SK-N-SH (cell line): Measurements from ENCODE around the gene SENP5. TPM values are rescaled to one million over a fixed set of nuclear protein-coding genes. Genes with fewer than 3 reads are reported as not detected.

ENCODE experiments used
- CTCF ChIA-PET: fragments of 300-600, 350-600 bp; formaldehyde crosslinking; extraction: SDS; loops from one replicate; lab custom pipeline; 2021; lab: Yijun Ruan, JAX
- POLR2A ChIA-PET: fragments of 350-600 bp; sonication (Branson Sonifier 250); formaldehyde crosslinking; extraction: SDS; loops from one replicate; lab custom pipeline; 2020; ENCODE audit warnings: antibody characterized with exemption, inconsistent platforms; lab: Yijun Ruan, JAX
- DNase-seq: peaks from one replicate; pipeline ENCODE4 v3.0.0; 2012
- H2AFZ ChIP-seq: fragments of 200-600 bp; sonication (generic); 2 replicates; pipeline ENCODE4 v1.8.1; 2016; ENCODE audit warnings: antibody characterized with exemption, mild to moderate bottlenecking, low read depth
- H3F3A ChIP-seq: fragments of 200-600 bp; sonication (generic); replicated peaks from 2 replicates; pipeline ENCODE3; 2016; ENCODE audit warnings: antibody characterized with exemption, mild to moderate bottlenecking; ENCODE audit not compliant: insufficient read depth
- H3K27ac ChIP-seq, 2 experiments: fragments of 200-500 bp in 1 of 2; fragments of 200-600 bp in 1 of 2; sonication (Bioruptor generic) in 1 of 2; sonication (generic), shearing (Covaris generic) in 1 of 2; 2 replicates each; pipeline versions ENCODE4 v1.5.1 to v1.6.1; 2014 to 2016; ENCODE audit warnings: low read depth in 2 of 2, inconsistent platforms in 1 of 2, low read length in 1 of 2, mild to moderate bottlenecking in 1 of 2, mixed read lengths in 1 of 2
- H3K27me3 ChIP-seq: fragments of 200-600 bp; sonication (generic), shearing (Covaris generic); 2 replicates; pipeline ENCODE4 v1.6.1; 2016; ENCODE audit warnings: mixed run types; ENCODE audit not compliant: insufficient read depth
- H3K36me3 ChIP-seq, 2 experiments: fragments of 200-500 bp in 1 of 2; fragments of 200-600 bp in 1 of 2; sonication (Bioruptor generic) in 1 of 2; sonication (generic) in 1 of 2; replicated peaks in 1 of 2; 2 replicates each; pipeline versions ENCODE3 to v1.5.1; 2014 to 2016; ENCODE audit warnings: low read length in 1 of 2, mild to moderate bottlenecking in 1 of 2; ENCODE audit not compliant: insufficient read depth in 2 of 2, control insufficient read depth in 1 of 2
- H3K4me1 ChIP-seq, 2 experiments: fragments of 200-500 bp in 1 of 2; fragments of 200-600 bp in 1 of 2; sonication (Bioruptor generic) in 1 of 2; sonication (generic), shearing (Covaris generic) in 1 of 2; 2 replicates each; pipeline versions ENCODE4 v1.5.1 to v1.6.1; 2014 to 2016; ENCODE audit warnings: low read depth in 1 of 2, low read length in 1 of 2, mixed run types in 1 of 2; ENCODE audit not compliant: insufficient read depth in 2 of 2, control insufficient read depth in 1 of 2
- H3K4me2 ChIP-seq: fragments of 200-600 bp; sonication (generic), shearing (Covaris generic); 2 replicates; pipeline ENCODE4 v1.6.1; 2017; ENCODE audit warnings: mixed run types
- H3K4me3 ChIP-seq, 2 experiments: fragments of 200-500 bp in 1 of 2; fragments of 200-600 bp in 1 of 2; sonication (Bioruptor generic) in 1 of 2; sonication (generic), shearing (Covaris generic) in 1 of 2; 2 replicates each; pipeline versions ENCODE4 v1.5.1 to v1.8.1; 2014 to 2016; ENCODE audit warnings: low read depth in 2 of 2, inconsistent platforms in 1 of 2, low read length in 1 of 2, mild to moderate bottlenecking in 1 of 2, mixed read lengths in 1 of 2, moderate library complexity in 1 of 2
- H3K79me2 ChIP-seq: fragments of 200-600 bp; sonication (generic); 2 replicates; pipeline ENCODE4 v1.8.1; 2017; ENCODE audit warnings: mild to moderate bottlenecking; ENCODE audit not compliant: insufficient read depth
- H3K9ac ChIP-seq: fragments of 200-600 bp; sonication (generic); 2 replicates; pipeline ENCODE4 v1.6.1; 2017; ENCODE audit warnings: mixed run types
- H3K9me2 ChIP-seq: fragments of 200-600 bp; sonication (generic); 2 replicates; pipeline ENCODE4 v1.6.1; 2017; ENCODE audit warnings: mixed run types
- H3K9me3 ChIP-seq: fragments of 200-600 bp; sonication (generic); 2 replicates; pipeline ENCODE4 v1.6.1; 2017; ENCODE audit warnings: mixed run types, mild to moderate bottlenecking, moderate library complexity
- H4K20me1 ChIP-seq: fragments of 200-600 bp; sonication (generic); 2 replicates; pipeline ENCODE4 v1.6.1; 2017; ENCODE audit warnings: mild to moderate bottlenecking, mixed run types; ENCODE audit not compliant: insufficient read depth
- CHD2 ChIP-seq: fragments of 150-350 bp; IDR thresholded peaks from 2 replicates; pipeline ENCODE4 v1.6.1; 2018; ENCODE audit warnings: low read length; ENCODE audit not compliant: partially characterized antibody
- EZH2phosphoT487 ChIP-seq: fragments of 200-600 bp; sonication (generic); IDR thresholded peaks from 2 replicates; pipeline ENCODE4 v1.6.1; 2017; ENCODE audit warnings: low read depth, mixed run types, mild to moderate bottlenecking, antibody characterized with exemption, moderate library complexity, borderline replicate concordance
- FOXM1 ChIP-seq: IDR thresholded peaks from 2 replicates; pipeline ENCODE4 v1.4.0; 2012; ENCODE audit warnings: low read depth, mild to moderate bottlenecking
- MEF2A ChIP-seq: IDR thresholded peaks from 2 replicates; pipeline ENCODE4 v1.4.0; 2012; ENCODE audit warnings: low read depth, borderline replicate concordance
- NFIC ChIP-seq: IDR thresholded peaks from 2 replicates; pipeline ENCODE4 v1.4.0; 2012; ENCODE audit warnings: borderline replicate concordance
- NRF1 ChIP-seq: IDR thresholded peaks from 2 replicates; pipeline ENCODE4 v1.6.1; 2012; ENCODE audit warnings: low read depth, mild to moderate bottlenecking, low read length
- POLR2AphosphoS5 ChIP-seq: IDR thresholded peaks from 2 replicates; pipeline ENCODE4 v1.6.1; 2012; ENCODE audit warnings: low read depth, low read length
- RAD21 ChIP-seq: IDR thresholded peaks from 2 replicates; pipeline ENCODE4 v1.6.1; 2012; ENCODE audit warnings: mild to moderate bottlenecking, low read length
- RCOR1 ChIP-seq: fragments of 150-350 bp; IDR thresholded peaks from 2 replicates; pipeline ENCODE4 v1.6.1; 2017; ENCODE audit warnings: antibody characterized with exemption, low read length
- REST ChIP-seq: IDR thresholded peaks from 2 replicates; pipeline ENCODE4 v1.6.1; 2012; ENCODE audit warnings: mild to moderate bottlenecking, low read depth, low read length, moderate library complexity
- RXRA ChIP-seq: IDR thresholded peaks from 2 replicates; pipeline ENCODE4 v1.4.0; 2012; ENCODE audit warnings: low read depth, mild to moderate bottlenecking, borderline replicate concordance
- SMC3 ChIP-seq: IDR thresholded peaks from 2 replicates; pipeline ENCODE4 v1.6.1; 2012; ENCODE audit warnings: low read depth, low read length, improper control_type of control experiment
- USF2 ChIP-seq: fragments of 150-350 bp; IDR thresholded peaks from 2 replicates; pipeline ENCODE4 v1.6.1; 2017; ENCODE audit warnings: antibody characterized with exemption, low read length, low read depth, borderline replicate concordance
- WGBS: methylation state at CpG from one replicate; pipeline ENCODE4 v1.1.6; 2017; ENCODE audit warnings: low lambda C conversion rate; 5-methylcytosine and 5-hydroxymethylcytosine counted together
- polyA plus RNA-seq, 3 experiments: library from polyadenylated mRNA; depleted of rRNA; stranded (reverse); fragments of >200 nt; gene quantifications; 2 replicates each; pipeline ENCODE4 v1.2.3, GENCODE V29; 2012
- TF ChIP-seq, protein P1 (sequence below): IDR thresholded peaks from 2 replicates; pipeline ENCODE4 v1.4.0; 2012; ENCODE audit warnings: low read depth, borderline replicate concordance
- TF ChIP-seq, protein P2 (sequence below): fragments of 200-600 bp; sonication (generic); IDR thresholded peaks from 2 replicates; pipeline ENCODE4 v1.6.1; 2017; ENCODE audit warnings: antibody characterized with exemption, mild to moderate bottlenecking, moderate library complexity

SENP5 gene
- polyA plus RNA-seq, 1 of the 3 experiments (the other 2 are of a cell fraction) = 7.5 TPM

DNA sequence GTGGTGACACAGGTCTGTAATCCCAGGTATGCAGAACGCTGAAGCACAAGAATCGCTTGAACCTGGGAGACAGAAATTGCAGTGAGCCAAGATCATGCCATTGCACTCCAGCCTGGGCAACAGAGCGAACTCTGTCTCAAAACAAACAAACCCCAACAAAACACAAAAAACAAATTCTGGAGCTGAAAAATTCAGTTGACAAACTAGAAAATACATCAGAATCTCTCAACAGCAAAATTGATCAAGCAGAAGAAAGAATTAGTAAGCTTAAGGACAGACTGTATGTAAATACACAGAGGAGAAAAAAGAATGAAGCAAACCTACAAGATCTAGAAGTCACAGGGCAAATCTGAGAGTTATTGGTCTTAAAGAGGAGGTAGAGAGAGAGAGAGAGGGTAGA, 49.3 kb downstream of the SENP5 start (continued):
- TF ChIP-seq MEF2A (no peak), EZH2phosphoT487 (no peak), USF2 (no peak), CHD2 (no peak)
- TF ChIP-seq, protein P1, sequence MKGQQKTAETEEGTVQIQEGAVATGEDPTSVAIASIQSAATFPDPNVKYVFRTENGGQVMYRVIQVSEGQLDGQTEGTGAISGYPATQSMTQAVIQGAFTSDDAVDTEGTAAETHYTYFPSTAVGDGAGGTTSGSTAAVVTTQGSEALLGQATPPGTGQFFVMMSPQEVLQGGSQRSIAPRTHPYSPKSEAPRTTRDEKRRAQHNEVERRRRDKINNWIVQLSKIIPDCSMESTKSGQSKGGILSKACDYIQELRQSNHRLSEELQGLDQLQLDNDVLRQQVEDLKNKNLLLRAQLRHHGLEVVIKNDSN = no peak

GRCh38 chr3:196918968-196919367, 51.2 kb downstream of the SENP5 start:
- no peak overlapping the region for H3K4me2 ChIP-seq
- no peak for TF ChIP-seq USF2
- TF ChIP-seq RAD21 = no peak
- TF ChIP-seq MEF2A = no peak
- no peak for TF ChIP-seq SMC3
- TF ChIP-seq, protein P2, sequence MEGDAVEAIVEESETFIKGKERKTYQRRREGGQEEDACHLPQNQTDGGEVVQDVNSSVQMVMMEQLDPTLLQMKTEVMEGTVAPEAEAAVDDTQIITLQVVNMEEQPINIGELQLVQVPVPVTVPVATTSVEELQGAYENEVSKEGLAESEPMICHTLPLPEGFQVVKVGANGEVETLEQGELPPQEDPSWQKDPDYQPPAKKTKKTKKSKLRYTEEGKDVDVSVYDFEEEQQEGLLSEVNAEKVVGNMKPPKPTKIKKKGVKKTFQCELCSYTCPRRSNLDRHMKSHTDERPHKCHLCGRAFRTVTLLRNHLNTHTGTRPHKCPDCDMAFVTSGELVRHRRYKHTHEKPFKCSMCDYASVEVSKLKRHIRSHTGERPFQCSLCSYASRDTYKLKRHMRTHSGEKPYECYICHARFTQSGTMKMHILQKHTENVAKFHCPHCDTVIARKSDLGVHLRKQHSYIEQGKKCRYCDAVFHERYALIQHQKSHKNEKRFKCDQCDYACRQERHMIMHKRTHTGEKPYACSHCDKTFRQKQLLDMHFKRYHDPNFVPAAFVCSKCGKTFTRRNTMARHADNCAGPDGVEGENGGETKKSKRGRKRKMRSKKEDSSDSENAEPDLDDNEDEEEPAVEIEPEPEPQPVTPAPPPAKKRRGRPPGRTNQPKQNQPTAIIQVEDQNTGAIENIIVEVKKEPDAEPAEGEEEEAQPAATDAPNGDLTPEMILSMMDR = no peak
- TF ChIP-seq POLR2AphosphoS5 = no peak
- TF ChIP-seq REST = no peak
- TF ChIP-seq FOXM1 = no peak
- TF ChIP-seq, protein P1 = no peak
- TF ChIP-seq NRF1 = no peak
- no peak for TF ChIP-seq RCOR1
- TF ChIP-seq RXRA = no peak
- no peak for TF ChIP-seq NFIC
- H4K20me1 ChIP-seq = no peaks in the 10 kb centered on the region

More at GRCh38 chr3:196918968-196919367, 51.2 kb downstream of the SENP5 start:
- DNase-seq = no peak
- POLR2A ChIA-PET = no interaction called here
- Histone ChIP-seq H3K9ac (no peak overlapping the region), H3K36me3 (peaks cover 23 to 53% of the 10 kb centered on the region in 2 experiments), H3K27me3 (no peaks in the 10 kb centered on the region), H3K79me2 (no peaks in the 10 kb centered on the region), H3K9me2 (no peaks in the 10 kb centered on the region), H3K27ac (no peak overlapping the region), H3F3A (no peaks in the 10 kb centered on the region), H3K4me3 (no peak overlapping the region), H3K9me3 (no peaks in the 10 kb centered on the region), H3K4me1 (no peaks in the 10 kb centered on the region), H2AFZ (no peak overlapping the region)
- 96% methylated on average over 2 of the region's 2 CpGs for WGBS
- CTCF ChIA-PET = no interaction called here
